Activated T-cell treated with anti-CD3 and anti-CD28 coated beads, Interleukin-2, amount 50 U/mL, for 48 hours (primary cell): ENCODE data around the gene ZBTB14.

Source experiments
- DNase-seq, 2 experiments: peaks; one replicate each; pipeline ENCODE4 v3.0.0-alpha.2; 2020

Gene ZBTB14

GRCh38 chr18:5287854-5288253, 7.7 kb downstream of the ZBTB14 start:
- DNase-seq: no peak

GRCh38 chr18:5286525-5286924, 9.0 kb downstream of the ZBTB14 start:
- DNase-seq: no peak

GRCh38 chr18:5285326-5285725, 10.2 kb downstream of the ZBTB14 start:
- no peak for DNase-seq

- DNase-seq: no peak
Measured at GRCh38 chr18:5284808-5285207, 10.7 kb downstream of the ZBTB14 start.

GRCh38 chr18:5282770-5283169, 12.8 kb downstream of the ZBTB14 start:
- DNase-seq: no peak

- no peak for DNase-seq
Measured at GRCh38 chr18:5276947-5277346, 18.6 kb downstream of the ZBTB14 start.

GRCh38 chr18:5275872-5276271, 19.7 kb downstream of the ZBTB14 start:
- no peak for DNase-seq

GRCh38 chr18:5268874-5269273, 26.7 kb downstream of the ZBTB14 start:
- no peak for DNase-seq

- no peak for DNase-seq
Measured at GRCh38 chr18:5266721-5267120, 28.8 kb downstream of the ZBTB14 start.

GRCh38 chr18:5253910-5254309, 41.6 kb downstream of the ZBTB14 start:
- DNase-seq: no peak

- DNase-seq: no peak
Measured at GRCh38 chr18:5251117-5251516, 44.4 kb downstream of the ZBTB14 start.

- DNase-seq: no peak
Measured at GRCh38 chr18:5250603-5251002, 44.9 kb downstream of the ZBTB14 start.

GRCh38 chr18:5244941-5245340, 50.6 kb downstream of the ZBTB14 start:
- DNase-seq: no peak

- no peak for DNase-seq
Measured at GRCh38 chr18:5239447-5239846, 56.1 kb downstream of the ZBTB14 start.
